NK-92 (cell line): ENCODE measurements around the gene ALCAM.
"Not testable (repeated sequence)": the region's sequence is repeated elsewhere in the genome, so short reads cannot be mapped to it uniquely, and the experiment has no call there.

Experiments
- DNase-seq: peaks from one replicate; lab custom pipeline; 2025; ENCODE audit not compliant: unreplicated experiment; lab: John Stamatoyannopoulos, UW

The ALCAM gene

DNA sequence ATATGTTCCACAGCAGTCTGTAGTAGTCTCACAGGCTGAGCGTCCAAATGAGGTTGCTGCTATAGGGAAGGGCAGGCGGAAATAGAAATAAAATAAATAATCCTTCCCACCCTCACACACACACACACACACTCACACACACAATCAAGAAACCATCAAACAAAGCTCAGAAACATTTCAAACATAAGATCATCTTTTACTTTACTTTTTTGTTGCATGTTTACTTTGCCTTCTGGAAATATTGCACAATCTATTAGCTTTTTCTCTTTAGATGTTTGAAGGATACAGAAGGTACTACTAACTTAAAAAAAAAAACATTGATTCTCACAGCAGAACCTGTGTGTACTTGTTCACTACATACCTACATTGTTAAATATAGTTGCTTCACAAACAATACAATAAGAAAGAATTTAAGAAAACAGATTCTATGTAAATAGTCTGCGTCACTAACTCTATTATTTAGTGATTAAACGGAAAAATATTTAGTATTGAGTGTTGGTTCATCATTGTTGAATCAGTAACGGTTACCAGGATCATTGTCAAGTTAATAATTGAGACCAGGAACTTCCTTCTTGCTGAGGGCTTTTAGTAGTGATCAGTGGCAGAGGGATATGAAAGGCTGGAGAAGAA is 20.5 kb downstream of the ALCAM start:
- DNase-seq, result no peak

DNA sequence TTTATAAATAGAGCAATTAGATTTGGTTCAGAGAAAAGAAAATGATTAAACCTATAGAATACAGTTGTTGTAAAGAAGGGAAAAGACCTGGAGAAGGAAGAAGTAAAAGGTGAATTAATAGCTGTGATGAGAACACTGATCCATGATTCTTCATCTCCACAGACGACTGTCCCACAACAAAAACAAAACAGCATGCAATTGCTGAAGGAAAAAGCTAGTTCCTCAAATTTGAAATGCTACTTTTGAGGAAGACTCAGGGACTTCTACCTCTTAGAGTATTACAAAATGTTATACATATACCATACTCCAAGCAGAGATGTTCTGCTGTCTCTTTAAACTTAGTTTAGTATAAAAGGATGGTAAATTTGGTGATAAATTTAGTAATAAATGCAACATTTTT is 21.5 kb downstream of the ALCAM start:
- no peak for DNase-seq

GRCh38 chr3:105389759-105390158 is 23.1 kb downstream of the ALCAM start:
- DNase-seq, result not testable (repeated sequence)

- DNase-seq, result not testable (repeated sequence)
Observed at GRCh38 chr3:105392598-105392997, 25.9 kb downstream of the ALCAM start.

GRCh38 chr3:105394177-105394576 is 27.5 kb downstream of the ALCAM start:
- DNase-seq, result no peak

DNA sequence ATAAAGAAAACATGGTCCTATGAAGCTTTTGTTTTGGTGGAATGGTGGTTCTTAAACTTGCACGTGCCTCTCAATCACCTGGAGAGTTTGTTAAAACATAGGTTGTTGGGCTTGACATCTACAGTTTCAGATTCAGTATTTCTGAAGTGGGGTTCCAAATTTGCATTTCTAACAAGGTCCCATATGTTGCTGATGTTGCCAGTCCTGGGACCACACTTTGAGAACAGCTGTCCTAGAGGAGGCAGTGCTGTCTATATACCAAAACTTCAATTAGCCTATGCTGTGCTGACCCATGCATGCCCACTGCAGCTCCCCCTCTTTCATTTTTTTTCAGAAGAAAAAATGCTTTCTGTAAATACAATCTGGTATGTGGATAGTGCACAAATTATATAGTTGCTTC is 31.3 kb downstream of the ALCAM start:
- DNase-seq, result no peak

DNA sequence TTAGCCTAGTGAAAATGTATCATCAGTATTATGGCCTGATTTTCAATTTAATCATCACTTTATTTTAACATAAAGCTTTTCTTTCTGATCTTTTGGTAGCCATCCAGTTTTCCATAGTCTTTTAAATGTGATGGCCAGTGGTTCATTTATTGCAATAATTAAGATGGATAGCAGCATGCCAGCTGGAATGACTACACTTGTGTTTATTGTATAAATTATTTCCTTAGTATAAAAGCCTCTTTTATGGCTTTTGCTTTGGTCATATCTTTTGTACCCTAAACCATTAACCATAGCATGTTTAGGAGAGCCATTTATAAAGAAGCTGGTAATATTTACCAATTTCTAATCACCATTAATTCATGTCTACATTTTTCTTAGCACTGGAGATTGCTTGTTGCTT is 31.7 kb downstream of the ALCAM start:
- no peak for DNase-seq

- DNase-seq, result no peak
Observed at GRCh38 chr3:105399062-105399461, 32.4 kb downstream of the ALCAM start.

DNA sequence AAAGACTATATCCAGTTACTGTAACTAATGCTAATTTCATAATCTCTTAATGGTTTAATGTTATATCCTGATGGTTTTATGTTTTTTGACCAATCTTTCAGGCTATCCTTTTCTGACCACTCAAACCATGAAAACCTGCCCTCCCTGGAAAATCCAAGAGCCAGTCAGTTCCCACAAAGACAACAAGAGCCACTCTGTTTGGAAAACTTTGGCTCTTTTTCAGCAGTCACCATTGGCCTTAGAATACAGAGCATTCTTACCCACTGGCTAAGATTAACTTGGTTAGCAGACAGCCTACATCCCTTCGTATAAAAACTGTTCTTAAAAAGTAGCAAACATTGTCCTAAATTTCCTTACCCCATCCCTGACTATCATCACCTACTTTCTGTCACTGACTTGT is 32.9 kb downstream of the ALCAM start:
- no peak for DNase-seq

- DNase-seq, result no peak
Observed at GRCh38 chr3:105401254-105401653, 34.5 kb downstream of the ALCAM start.

DNA sequence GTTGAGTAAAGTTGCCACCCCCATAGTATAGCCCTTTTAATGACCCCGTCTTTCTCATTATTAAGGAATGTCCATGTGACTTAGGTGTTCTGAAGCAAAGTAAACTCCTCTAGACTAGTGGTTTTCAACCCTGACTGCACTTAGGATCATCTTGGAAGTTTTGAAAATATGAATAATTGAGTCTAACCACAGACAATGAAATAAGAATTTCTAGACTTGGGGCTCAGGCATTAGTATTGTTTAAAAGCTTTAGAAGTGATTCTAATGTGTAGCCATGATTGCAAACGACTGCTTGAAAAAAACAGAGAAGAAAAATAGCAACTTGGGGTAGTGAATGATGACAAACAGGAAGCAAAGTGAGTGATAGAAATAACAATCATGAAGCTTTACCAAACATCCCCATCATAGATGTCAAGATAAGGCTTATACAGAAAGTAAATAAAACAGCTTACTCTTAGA is 35.0 kb downstream of the ALCAM start:
- DNase-seq, result no peak

DNA sequence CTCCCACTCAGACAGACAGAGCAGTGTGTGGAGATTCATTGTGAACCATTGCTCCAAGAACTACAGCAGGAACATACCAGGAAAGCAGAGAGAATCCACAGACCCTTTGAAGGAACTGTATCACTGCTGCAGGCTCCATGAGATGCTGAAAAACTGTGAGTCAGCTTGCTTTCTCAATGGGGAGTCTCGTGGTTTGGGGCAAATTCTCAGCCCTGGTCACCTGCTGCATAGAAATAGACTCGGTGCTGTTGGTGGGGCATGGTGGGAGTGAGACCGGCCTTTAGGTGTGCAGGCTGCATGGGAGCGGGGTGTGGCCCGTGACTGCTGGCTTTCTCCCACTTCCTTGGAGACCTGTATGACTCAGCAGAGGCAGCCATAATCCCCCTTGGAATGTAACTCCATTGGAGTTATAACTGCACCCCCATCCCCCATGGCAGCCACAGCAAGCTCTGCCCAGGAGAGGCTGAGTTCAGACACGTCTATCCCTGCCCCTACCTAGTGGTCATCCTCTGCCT is 35.6 kb downstream of the ALCAM start:
- DNase-seq, result no peak

- DNase-seq, result not testable (repeated sequence)
Observed at GRCh38 chr3:105403034-105403433, 36.3 kb downstream of the ALCAM start.

DNA sequence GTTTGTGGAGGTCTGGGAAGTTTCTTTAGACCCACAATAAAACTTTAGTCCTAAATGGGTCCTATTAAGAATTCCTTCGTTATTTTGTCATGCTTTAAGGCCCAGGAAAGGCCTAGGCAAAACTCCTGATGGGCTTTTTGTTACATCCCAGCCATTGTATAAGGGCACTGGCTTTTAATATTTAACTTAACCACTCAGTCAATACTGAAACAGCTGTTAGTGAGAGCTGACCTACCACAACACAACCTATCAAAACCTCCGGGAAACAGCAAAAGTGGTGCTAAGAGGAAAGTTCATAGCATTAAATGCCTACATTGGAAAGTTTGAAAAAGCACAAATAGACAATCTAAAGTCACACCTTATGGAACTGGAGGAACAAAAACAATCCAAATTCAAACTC is 39.6 kb downstream of the ALCAM start:
- DNase-seq, result no peak

- DNase-seq, result no peak
Observed at GRCh38 chr3:105409364-105409763, 42.7 kb downstream of the ALCAM start.

DNA sequence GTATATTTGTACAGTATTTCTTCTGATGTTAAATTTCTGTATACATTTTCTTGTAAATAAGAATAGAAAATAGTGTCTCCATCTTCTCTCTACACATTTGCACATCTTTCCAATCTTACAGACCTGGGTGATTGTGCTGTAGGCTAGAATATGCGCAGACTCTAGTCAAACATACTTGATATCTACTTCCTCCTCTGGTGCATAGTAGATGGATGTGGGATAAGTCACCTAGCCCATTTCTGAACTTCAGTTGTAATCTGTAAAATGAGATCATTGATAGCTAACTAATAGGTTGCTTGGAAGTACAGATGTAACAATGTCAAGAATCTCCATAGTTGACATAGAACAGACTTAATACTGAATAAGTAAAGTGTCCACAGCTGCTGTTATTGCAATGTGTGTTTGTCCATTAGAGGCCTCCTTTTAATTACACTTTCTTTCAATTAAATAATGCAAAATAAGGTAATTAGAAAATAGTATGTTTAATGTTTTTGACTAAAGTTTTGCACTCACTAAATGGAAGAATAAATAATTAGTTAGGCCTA is 46.7 kb downstream of the ALCAM start:
- no peak for DNase-seq

DNA sequence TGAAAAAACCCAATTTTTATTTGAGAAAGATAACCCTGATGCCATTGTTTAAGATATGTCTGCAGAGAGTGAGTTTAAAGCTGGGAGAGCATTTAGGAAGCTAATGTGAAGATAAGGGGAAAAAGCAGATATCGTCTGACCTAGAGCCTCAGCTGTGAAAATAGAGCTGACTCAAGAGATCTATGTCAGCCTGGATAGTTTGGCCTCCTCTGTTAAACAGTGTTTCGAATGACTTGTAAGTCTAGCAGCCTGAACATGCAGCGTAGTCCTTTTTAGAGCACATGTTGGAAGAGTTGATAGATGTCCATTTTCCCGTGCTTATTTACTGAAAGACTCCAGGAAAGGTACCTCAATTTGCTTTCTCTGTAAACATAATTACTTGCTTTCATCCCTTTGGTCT is 48.1 kb downstream of the ALCAM start:
- no peak for DNase-seq

DNA sequence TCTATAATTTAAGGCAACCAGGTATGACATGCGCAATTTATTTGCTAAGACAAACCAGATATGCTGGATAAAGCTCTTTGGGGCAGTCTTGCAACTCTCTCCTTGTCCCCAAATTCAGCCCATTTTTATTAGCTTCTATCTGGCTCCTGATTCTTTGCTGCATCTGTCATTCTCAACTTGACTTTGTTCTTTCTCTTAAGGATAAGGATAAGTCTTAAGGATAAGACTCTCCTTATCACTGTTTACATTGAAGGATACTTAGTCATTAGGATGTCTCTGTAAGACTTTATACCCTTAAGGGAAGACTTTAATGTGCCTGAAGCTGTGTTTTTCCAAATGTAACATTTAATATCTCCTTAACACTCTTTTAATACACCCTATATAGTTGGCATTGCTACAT is 49.2 kb downstream of the ALCAM start:
- no peak for DNase-seq

DNA sequence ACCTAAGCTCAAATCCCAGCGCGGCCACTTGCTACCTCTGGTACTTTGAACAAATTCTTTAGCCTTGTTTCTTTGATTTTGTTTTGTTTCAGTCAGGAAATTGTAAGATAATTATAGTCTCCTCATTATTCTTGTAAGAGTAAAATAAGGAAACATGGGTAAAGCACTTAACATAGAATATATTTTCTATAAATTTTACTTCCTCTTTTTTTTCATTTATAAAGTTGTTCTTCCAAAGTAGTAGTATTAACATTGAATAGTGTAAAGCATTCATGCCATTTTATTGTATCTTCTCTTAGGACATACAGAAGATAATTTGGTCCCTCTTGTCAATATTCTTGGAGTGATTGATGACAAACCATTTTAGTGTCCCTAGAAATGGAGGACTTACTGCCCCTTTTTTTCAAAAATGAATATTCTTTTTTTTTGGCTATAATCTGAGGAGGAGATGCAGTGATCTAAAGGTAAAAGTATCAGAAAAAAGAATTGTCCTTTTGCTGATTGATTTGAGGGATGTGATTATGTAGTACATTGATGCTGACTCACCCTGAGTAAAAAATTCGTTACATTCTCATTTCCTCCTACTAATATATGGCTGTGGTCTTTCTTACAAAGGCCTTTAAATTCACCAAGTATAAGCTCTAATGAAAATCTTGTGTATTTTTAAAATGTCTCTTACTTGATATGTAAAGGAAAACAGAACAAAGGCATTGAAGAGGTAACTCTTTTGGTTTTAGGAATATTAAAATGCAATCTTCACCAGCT is 51.0 kb downstream of the ALCAM start:
- DNase-seq, result no peak

- DNase-seq, result no peak
Observed at GRCh38 chr3:105422645-105423044, 55.9 kb downstream of the ALCAM start.

DNA sequence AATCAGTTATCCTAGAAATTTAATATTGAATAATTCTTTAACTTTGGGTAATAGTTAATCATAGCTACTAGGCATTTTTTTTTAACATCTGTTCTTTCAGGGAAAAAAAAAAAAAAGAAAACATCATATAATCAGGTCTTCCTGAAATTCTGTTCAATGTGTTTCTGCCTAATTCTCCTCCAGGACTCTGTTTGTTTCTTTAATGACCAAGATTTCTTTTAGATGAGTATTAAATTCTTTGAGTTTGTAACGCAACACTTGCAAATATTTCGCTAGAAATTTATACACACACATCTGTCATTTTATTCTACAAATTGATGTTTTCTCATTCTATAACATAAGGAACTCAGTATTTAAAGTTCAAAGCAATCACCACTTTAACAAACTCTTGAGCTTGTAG is 56.7 kb downstream of the ALCAM start:
- no peak for DNase-seq
